ENCODE measurements around the gene NAV2.
"Not testable (repeated sequence)": the region's sequence is repeated elsewhere in the genome, so short reads cannot be mapped to it uniquely, and the experiment has no call there.

The NAV2 gene

GRCh38 chr11:19958204-19958603 is 245.6 kb downstream of the NAV2 start:
- no peak for FAIRE-seq

DNA sequence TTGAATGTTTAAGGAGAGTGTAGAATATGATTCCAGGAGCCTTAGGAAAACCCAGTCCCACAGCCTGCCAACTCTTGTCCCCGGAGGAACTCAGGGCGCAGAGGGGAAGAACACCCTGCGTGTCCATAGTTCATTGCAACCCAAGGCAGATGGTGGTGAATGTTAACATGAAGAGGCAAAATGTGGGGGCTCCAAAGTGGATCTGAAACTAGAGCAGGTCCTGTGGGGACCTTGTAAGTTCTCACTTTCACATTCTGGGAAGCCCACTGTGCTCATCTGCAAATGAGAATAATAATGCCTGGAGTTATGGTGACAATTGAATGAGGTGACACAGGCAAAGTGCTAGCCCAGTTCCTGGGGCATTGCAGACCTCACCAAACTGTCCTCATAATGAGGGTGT is 246.6 kb downstream of the NAV2 start:
- no peak for FAIRE-seq

- FAIRE-seq = no peak
These were observed 247.0 kb downstream of the NAV2 start for GRCh38 chr11:19959648-19960059.

DNA sequence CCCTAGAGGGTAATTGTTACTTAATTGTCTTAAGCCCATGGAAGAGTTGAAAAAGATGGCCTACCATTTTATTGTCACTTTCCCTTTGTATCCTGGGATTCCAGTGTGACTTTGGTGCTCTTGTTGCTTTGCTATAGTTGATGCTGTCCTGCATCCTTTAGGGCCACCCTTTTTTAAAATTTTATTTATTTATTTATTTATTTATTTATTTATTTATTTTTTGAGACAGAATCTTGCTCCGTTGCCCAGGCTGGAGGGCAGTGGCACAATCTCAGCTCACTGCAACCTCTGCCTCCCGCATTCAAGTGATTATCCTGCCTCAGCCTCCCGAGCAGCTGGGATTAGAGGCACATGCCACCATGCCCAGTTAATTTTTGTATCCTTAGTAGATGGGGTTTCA is 247.8 kb downstream of the NAV2 start:
- FAIRE-seq = not testable (repeated sequence)

GRCh38 chr11:19961225-19961624 is 248.6 kb downstream of the NAV2 start:
- no peak for FAIRE-seq

DNA sequence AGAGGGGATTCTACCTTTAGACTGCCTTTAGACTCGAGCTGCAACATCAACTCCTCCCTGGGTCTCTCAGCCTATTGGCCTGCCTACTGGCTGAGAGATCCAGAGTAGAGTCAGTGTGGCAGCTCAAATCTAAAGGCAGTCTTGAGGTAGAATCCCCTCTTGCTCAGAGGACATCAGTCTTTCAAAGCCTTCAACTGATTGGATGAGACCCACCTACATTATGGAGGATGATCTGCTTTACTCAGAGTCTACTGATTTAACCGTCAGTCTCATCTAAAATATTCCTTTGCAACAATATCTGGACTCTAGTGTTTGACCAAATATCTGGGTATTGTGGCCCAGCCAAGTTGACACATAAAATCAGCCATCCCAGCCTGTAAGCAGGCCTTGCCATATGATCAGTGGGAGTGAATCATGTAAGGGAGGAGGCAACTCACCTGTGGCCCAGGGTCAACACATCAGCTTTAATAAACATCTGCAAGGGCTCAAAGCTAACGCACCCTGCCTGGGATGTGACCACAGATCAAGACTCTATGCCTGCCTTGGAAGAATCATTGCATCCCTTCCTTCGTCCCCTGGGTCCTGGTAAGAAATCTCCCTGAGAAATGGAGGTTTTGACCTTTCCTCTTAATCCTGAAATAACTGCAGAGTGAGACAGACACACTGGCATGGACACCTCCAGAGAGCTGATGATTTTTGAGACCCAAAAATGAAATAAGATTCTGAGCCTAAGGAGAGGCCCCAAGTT is 249.6 kb downstream of the NAV2 start:
- FAIRE-seq = no peak

DNA sequence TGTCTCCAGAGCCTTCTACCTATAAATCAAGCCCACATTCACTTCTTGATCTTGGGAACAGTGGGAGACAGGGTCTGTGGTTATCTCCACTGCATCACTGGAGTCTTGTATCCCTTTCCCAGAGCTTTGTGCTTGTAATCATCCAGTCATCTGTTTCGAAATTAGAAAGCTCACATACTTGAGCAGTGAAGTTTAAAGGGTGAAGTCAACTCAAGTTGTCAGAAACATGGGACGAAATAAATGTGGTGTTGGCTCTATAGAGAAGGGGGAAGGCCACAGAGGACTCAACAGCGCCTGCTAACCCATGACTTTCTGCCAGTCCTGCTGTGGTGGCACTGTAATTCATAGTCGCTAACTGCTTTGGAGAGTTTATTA is 250.2 kb downstream of the NAV2 start:
- no peak for FAIRE-seq

DNA sequence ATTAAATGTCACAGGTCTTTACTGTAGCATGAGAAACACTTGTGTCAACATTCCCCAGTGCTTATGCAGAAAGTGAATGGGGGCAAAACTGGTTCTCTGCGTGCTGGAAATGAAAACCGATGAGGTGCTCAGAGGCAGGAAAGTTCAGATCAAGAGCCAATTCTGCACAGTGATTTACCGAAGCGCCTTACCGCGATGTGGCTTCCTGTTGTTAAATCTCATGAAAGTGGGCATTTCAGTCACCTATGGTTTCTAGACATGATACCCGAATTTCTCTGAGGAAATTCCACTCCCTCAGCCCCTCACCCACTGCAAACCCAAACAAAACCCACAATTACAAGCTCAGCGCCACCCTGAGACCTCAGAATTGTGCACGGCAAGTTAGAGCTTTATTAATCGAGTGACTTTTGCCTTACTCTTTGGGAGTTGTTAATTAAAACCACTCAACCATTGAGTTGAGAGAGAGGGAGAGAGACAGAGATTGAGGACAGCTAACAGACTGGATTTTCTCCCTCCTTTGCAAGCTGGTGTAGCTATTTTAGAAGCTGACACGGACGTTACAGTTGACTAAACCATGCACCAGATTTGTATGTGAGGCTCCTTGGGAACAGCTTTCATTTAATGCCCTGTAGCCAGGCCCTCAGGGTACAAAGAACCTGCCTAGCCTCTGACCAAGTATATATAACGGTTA is 251.2 kb downstream of the NAV2 start:
- FAIRE-seq = no peak

GRCh38 chr11:19966441-19966840 is 253.8 kb downstream of the NAV2 start:
- FAIRE-seq = no peak

- FAIRE-seq = no peak
These were observed 254.3 kb downstream of the NAV2 start for GRCh38 chr11:19966927-19967326.

- no peak for FAIRE-seq
These were observed 255.2 kb downstream of the NAV2 start for GRCh38 chr11:19967787-19968186.

- FAIRE-seq = no peak
These were observed 256.2 kb downstream of the NAV2 start for GRCh38 chr11:19968860-19969259.

- no peak for FAIRE-seq
These were observed 258.3 kb downstream of the NAV2 start for GRCh38 chr11:19970944-19971343.

DNA sequence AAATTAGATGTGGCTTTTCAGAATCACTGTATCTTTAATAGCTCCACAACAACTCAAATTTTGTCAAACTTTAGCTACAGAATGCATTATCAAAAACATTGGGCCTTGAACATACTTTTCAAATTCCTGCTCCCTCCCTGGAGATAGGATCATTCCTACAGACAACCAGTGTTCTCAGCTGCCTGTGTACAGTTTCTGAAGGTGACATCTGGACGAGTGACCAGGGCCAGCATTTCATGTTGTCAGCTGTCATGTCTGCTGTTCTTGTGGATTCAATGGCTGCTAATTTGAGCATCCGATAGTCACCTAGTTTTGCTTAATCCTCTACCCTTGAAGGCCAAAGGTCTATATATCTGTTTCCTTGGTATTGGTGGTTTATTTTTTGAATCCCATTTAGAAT is 259.5 kb downstream of the NAV2 start:
- no peak for FAIRE-seq

GRCh38 chr11:19972651-19973050 is 260.0 kb downstream of the NAV2 start:
- FAIRE-seq = no peak

GRCh38 chr11:19973136-19973635 is 260.5 kb downstream of the NAV2 start:
- FAIRE-seq = no peak

DNA sequence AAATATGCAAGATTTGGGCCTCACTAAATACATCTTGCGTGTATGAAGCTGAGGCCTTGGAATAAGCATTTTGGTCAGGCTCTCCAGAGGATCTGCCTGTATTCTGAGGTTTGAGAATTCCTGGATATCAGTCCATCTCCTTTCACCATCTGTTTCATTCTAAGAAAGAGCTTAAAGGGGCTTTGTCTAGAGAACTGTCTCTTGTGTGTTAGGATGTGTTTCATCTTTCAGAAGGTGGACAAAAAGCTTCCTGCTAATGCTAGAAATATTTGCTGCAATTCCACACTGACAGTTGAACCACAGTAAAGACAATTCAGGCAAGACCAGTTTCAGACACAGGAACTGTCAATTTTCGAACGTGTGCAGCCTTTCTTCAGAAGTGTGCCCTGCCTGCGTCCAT is 262.2 kb downstream of the NAV2 start:
- no peak for FAIRE-seq

DNA sequence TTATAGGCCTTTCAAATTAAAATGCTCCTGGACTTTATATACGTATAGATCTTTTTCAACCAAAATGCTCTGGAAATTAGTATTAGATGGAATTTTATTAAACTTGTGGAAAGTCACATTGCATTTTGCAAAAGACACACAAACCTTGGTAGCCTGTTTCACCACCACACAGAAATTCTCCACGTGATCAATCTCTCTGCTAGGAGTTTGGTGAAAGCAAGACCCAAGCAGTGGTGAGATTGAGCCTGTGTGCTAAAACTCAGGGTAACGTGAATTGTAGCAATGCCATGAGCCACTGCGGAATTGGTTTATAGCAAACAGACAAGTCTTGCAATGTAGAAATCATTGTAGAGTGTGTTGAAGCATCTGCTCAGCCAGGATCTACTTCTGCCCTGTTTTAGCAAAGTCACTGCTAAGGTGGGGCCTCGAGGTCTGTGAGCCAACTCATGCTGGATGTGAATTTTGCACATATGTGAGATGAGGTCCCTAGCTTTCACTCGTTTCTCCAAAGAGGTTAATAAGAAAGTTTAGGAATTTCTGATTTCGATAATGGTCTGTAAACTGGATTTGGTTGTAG is 262.9 kb downstream of the NAV2 start:
- FAIRE-seq = no peak

- FAIRE-seq = no peak
These were observed 263.8 kb downstream of the NAV2 start for GRCh38 chr11:19976281-19976941.

DNA sequence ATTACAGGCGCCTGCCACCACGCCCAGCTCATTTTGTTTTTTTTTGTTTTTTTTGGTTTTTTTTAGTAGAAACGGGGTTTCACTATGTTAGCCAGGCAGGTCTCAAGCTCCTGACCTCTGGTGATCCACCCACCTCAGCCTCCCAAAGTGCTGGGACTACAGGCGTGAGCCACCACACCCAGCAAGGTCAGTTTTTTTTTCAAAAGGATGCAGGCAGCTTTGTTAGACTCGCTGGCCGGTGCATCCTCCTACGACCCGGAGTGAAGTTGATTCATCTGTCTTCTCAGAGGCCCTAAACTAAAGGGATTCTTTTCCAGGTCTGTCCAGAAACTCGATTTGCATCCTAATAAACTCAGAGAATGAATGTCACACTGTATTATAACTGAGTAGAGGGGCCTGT is 265.3 kb downstream of the NAV2 start:
- no peak for FAIRE-seq

- no peak for FAIRE-seq
These were observed 266.3 kb downstream of the NAV2 start for GRCh38 chr11:19978668-19979518.

DNA sequence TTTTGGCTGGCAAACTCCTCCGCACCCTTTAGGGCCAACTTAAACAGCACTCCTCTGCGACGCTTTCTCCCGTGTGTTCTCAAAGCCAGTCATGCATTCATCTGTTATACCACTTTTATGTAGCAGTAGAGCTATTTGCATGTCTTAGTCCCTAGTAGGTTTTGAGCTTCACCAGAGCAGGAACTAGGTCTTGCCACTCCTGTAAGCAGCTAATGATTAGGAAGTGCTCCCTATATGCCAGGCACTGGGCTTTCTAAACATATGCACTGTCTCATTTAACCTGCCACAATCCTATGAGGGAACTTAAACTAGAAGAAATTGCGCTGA is 266.8 kb downstream of the NAV2 start:
- FAIRE-seq = no peak

- FAIRE-seq = no peak
These were observed 267.8 kb downstream of the NAV2 start for GRCh38 chr11:19980388-19980787.
